GM20431 (cell line): ENCODE measurements around the gene MAP2K7.
"Not testable (repeated sequence)": the region's sequence is repeated elsewhere in the genome, so short reads cannot be mapped to it uniquely, and the experiment has no call there.

Source experiments
- in situ Hi-C: fragments of 300-500 bp; cut with MseI, MboI; formaldehyde crosslinking; loops from one replicate; pipeline ENCODE4 v1.15.0; 2020; ENCODE audit warnings: low sequenced_read_pairs; ENCODE audit not compliant: unreplicated experiment

Gene MAP2K7

GRCh38 chr19:7927605-7928333, 24.1 kb downstream of the MAP2K7 start:
- in situ Hi-C loops = no loop called here

- in situ Hi-C loops = no loop called here
These were observed 24.6 kb downstream of the MAP2K7 start for GRCh38 chr19:7928334-7928706.

- in situ Hi-C loops = no loop called here
These were observed 25.3 kb downstream of the MAP2K7 start for GRCh38 chr19:7928741-7929701.

- in situ Hi-C loops = not testable (repeated sequence)
These were observed 26.4 kb downstream of the MAP2K7 start for GRCh38 chr19:7930030-7930429.

- in situ Hi-C loops = no loop called here
These were observed 27.1 kb downstream of the MAP2K7 start for GRCh38 chr19:7930765-7931164.

GRCh38 chr19:7931221-7932061, 27.8 kb downstream of the MAP2K7 start:
- in situ Hi-C loops = no loop called here

GRCh38 chr19:7932276-7932929, 28.7 kb downstream of the MAP2K7 start:
- in situ Hi-C loops = no loop called here

- in situ Hi-C loops = no loop called here
These were observed 29.2 kb downstream of the MAP2K7 start for GRCh38 chr19:7932930-7933300.

- in situ Hi-C loops = no loop called here
These were observed 29.7 kb downstream of the MAP2K7 start for GRCh38 chr19:7933411-7933810.

- in situ Hi-C loops = no loop called here
These were observed 30.4 kb downstream of the MAP2K7 start for GRCh38 chr19:7933828-7934725.

- in situ Hi-C loops = no loop called here
These were observed 31.1 kb downstream of the MAP2K7 start for GRCh38 chr19:7934766-7935165.

- in situ Hi-C loops = no loop called here
These were observed 37.2 kb downstream of the MAP2K7 start for GRCh38 chr19:7940841-7941240.

- in situ Hi-C loops = no loop called here
These were observed 38.4 kb downstream of the MAP2K7 start for GRCh38 chr19:7941895-7942596.

GRCh38 chr19:7942981-7943443, 39.3 kb downstream of the MAP2K7 start:
- in situ Hi-C loops = no loop called here

- in situ Hi-C loops = no loop called here
These were observed 39.9 kb downstream of the MAP2K7 start, which contains the start of gene TIMM44 for GRCh38 chr19:7943444-7944176. TIMM44 (minus strand) TSS chr19:7943666; CDS start chr19:7943651, 15 bp downstream.

GRCh38 chr19:7944177-7944761, 40.6 kb downstream of the MAP2K7 start:
- in situ Hi-C loops = no loop called here

GRCh38 chr19:7947939-7948338, 44.3 kb downstream of the MAP2K7 start:
- in situ Hi-C loops = no loop called here
